Neutrophil (primary cell): ENCODE results near the gene NEGR1.

Experiments
- H3K27ac ChIP-seq: fragments of 200-600 bp; sonication (generic); 2 replicates; pipeline ENCODE4 v1.5.1; 2016; ENCODE audit warnings: mild to moderate bottlenecking, moderate library complexity
- H3K27me3 ChIP-seq: fragments of 200-600 bp; sonication (generic); 2 replicates; pipeline ENCODE4 v1.6.0; 2016; ENCODE audit warnings: mild to moderate bottlenecking
- H3K36me3 ChIP-seq: fragments of 200-600 bp; sonication (generic); 2 replicates; pipeline ENCODE4 v1.5.1; 2017
- H3K4me1 ChIP-seq, 2 experiments: fragments of 200-600 bp in 1 of 2; sonication (generic) in 1 of 2; 1 replicate in 1 of 2; 2 replicates in 1 of 2; pipeline versions ENCODE4 v1.5.1 to v1.6.1; 2013 to 2016; ENCODE audit warnings: low read depth in 1 of 2, low read length in 1 of 2, mild to moderate bottlenecking in 1 of 2, moderate library complexity in 1 of 2; ENCODE audit not compliant: control insufficient read depth in 1 of 2, insufficient read depth in 1 of 2
- H3K4me3 ChIP-seq, 2 experiments: fragments of 200-600 bp in 1 of 2; sonication (generic) in 1 of 2; 1 replicate in 1 of 2; 2 replicates in 1 of 2; pipeline ENCODE4 v1.5.1; 2013 to 2016; ENCODE audit warnings: low read depth in 1 of 2, low read length in 1 of 2, mild to moderate bottlenecking in 1 of 2, moderate library complexity in 1 of 2
- H3K9me3 ChIP-seq: fragments of 200-600 bp; sonication (generic); 2 replicates; pipeline ENCODE4 v1.5.1; 2016
- CTCF ChIP-seq: fragments of 200-600 bp; sonication (generic); IDR thresholded peaks from 2 replicates; pipeline ENCODE4 v1.5.1; 2016; ENCODE audit warnings: antibody characterized with exemption

Gene NEGR1

GRCh38 chr1:71657891-71658679 lies 624.3 kb downstream of the NEGR1 start:
- TF ChIP-seq CTCF: no peak
- no peak overlapping the region for H3K27ac ChIP-seq
- no peaks in the 10 kb centered on the region for H3K4me1 ChIP-seq
- no peaks in the 10 kb centered on the region for H3K36me3 ChIP-seq
- H3K4me3 ChIP-seq: no peak overlapping the region
- H3K9me3 ChIP-seq: no peaks in the 10 kb centered on the region
- H3K27me3 ChIP-seq: no peaks in the 10 kb centered on the region

GRCh38 chr1:71656902-71657301 lies 625.4 kb downstream of the NEGR1 start:
- Histone ChIP-seq H3K9me3 (no peaks in the 10 kb centered on the region), H3K4me3 (no peak overlapping the region), H3K27ac (no peak overlapping the region), H3K4me1 (no peaks in the 10 kb centered on the region), H3K36me3 (no peaks in the 10 kb centered on the region), H3K27me3 (no peaks in the 10 kb centered on the region)
- TF ChIP-seq CTCF: no peak

GRCh38 chr1:71655604-71656003 lies 626.7 kb downstream of the NEGR1 start:
- H3K4me1 ChIP-seq: no peaks in the 10 kb centered on the region
- H3K36me3 ChIP-seq: no peaks in the 10 kb centered on the region
- H3K27me3 ChIP-seq: no peaks in the 10 kb centered on the region
- no peak overlapping the region for H3K27ac ChIP-seq
- H3K4me3 ChIP-seq: no peak overlapping the region
- no peaks in the 10 kb centered on the region for H3K9me3 ChIP-seq
- no peak for TF ChIP-seq CTCF

- Histone ChIP-seq H3K9me3 (no peaks in the 10 kb centered on the region), H3K36me3 (no peaks in the 10 kb centered on the region), H3K27ac (no peak overlapping the region), H3K4me1 (no peaks in the 10 kb centered on the region), H3K4me3 (no peak overlapping the region), H3K27me3 (no peaks in the 10 kb centered on the region)
- no peak for TF ChIP-seq CTCF
These were observed 628.4 kb downstream of the NEGR1 start for GRCh38 chr1:71653952-71654351.

- no peaks in the 10 kb centered on the region for H3K27me3 ChIP-seq
- H3K4me1 ChIP-seq: no peaks in the 10 kb centered on the region
- TF ChIP-seq CTCF: no peak
- H3K9me3 ChIP-seq: no peaks in the 10 kb centered on the region
- no peak overlapping the region for H3K27ac ChIP-seq
- H3K4me3 ChIP-seq: no peak overlapping the region
- no peaks in the 10 kb centered on the region for H3K36me3 ChIP-seq
These were observed 631.1 kb downstream of the NEGR1 start for GRCh38 chr1:71651214-71651613.
